Mucosa of stomach (tissue), 1 donor: ENCODE measurements around the gene FIG4.
"Not testable (repeated sequence)": the region's sequence is repeated elsewhere in the genome, so short reads cannot be mapped to it uniquely, and the experiment has no call there.

Experiments used
- H3K27me3 ChIP-seq: one replicate; pipeline ENCODE4 v1.7.0; 2013; ENCODE audit warnings: mild to moderate bottlenecking, low read length; ENCODE audit not compliant: control insufficient read depth, insufficient read depth
- H3K36me3 ChIP-seq: one replicate; pipeline ENCODE4 v1.7.0; 2013; ENCODE audit warnings: low read length; ENCODE audit not compliant: control insufficient read depth, insufficient read depth
- H3K4me1 ChIP-seq: one replicate; pipeline ENCODE4 v1.7.0; 2013; ENCODE audit warnings: mild to moderate bottlenecking, low read length; ENCODE audit not compliant: control insufficient read depth, insufficient read depth
- H3K4me3 ChIP-seq: one replicate; pipeline ENCODE4 v1.7.0; 2013; ENCODE audit warnings: low read length
- H3K9ac ChIP-seq: one replicate; pipeline ENCODE4 v1.7.0; 2013; ENCODE audit warnings: mild to moderate bottlenecking, low read length, moderate library complexity
- H3K9me3 ChIP-seq: one replicate; pipeline ENCODE4 v1.7.0; 2013; ENCODE audit warnings: mild to moderate bottlenecking, low read length, moderate library complexity; ENCODE audit not compliant: control insufficient read depth
- donor health status: Pancreatic carcinoma.

Gene FIG4

GRCh38 chr6:109815054-109815453, 124.0 kb downstream of the FIG4 start:
- Histone ChIP-seq H3K4me1 (no peaks in the 10 kb centered on the region), H3K9me3 (no peaks in the 10 kb centered on the region), H3K4me3 (no peak overlapping the region), H3K36me3 (no peaks in the 10 kb centered on the region), H3K9ac (no peak overlapping the region), H3K27me3 (no peaks in the 10 kb centered on the region)

- Histone ChIP-seq H3K9me3 (no peaks in the 10 kb centered on the region), H3K36me3 (no peaks in the 10 kb centered on the region), H3K9ac (no peak overlapping the region)
Observed at GRCh38 chr6:109816452-109817374, 125.6 kb downstream of the FIG4 start.

GRCh38 chr6:109820706-109821350, 129.7 kb downstream of the FIG4 start:
- no peaks in the 10 kb centered on the region for H3K27me3 ChIP-seq
- no peak overlapping the region for H3K9ac ChIP-seq
- no peaks in the 10 kb centered on the region for H3K36me3 ChIP-seq
- H3K4me1 ChIP-seq = no peaks in the 10 kb centered on the region
- H3K9me3 ChIP-seq = no peaks in the 10 kb centered on the region
- no peak overlapping the region for H3K4me3 ChIP-seq

More at GRCh38 chr6:109816452-109817374, 125.6 kb downstream of the FIG4 start:
- Histone ChIP-seq H3K27me3 (no peaks in the 10 kb centered on the region), H3K4me3 (no peak overlapping the region), H3K4me1 (no peaks in the 10 kb centered on the region)

GRCh38 chr6:109821428-109821827, 130.3 kb downstream of the FIG4 start:
- Histone ChIP-seq H3K4me1 (no peaks in the 10 kb centered on the region), H3K36me3 (no peaks in the 10 kb centered on the region), H3K9me3 (no peaks in the 10 kb centered on the region)

GRCh38 chr6:109824105-109824504, 133.0 kb downstream of the FIG4 start:
- Histone ChIP-seq H3K4me1 (no peaks in the 10 kb centered on the region), H3K9me3 (no peaks in the 10 kb centered on the region), H3K9ac (no peak overlapping the region), H3K4me3 (no peak overlapping the region), H3K27me3 (no peaks in the 10 kb centered on the region), H3K36me3 (no peaks in the 10 kb centered on the region)

More at GRCh38 chr6:109821428-109821827, 130.3 kb downstream of the FIG4 start:
- H3K4me3 ChIP-seq = no peak overlapping the region
- no peaks in the 10 kb centered on the region for H3K27me3 ChIP-seq
- H3K9ac ChIP-seq = no peak overlapping the region

GRCh38 chr6:109826551-109826950, 135.5 kb downstream of the FIG4 start:
- Histone ChIP-seq H3K36me3 (no peaks in the 10 kb centered on the region), H3K9me3 (no peaks in the 10 kb centered on the region)

GRCh38 chr6:109831352-109831751, 140.3 kb downstream of the FIG4 start:
- not testable (repeated sequence) for H3K27me3 ChIP-seq, H3K9ac ChIP-seq, H3K4me1 ChIP-seq, H3K9me3 ChIP-seq, H3K36me3 ChIP-seq, H3K4me3 ChIP-seq

More at GRCh38 chr6:109826551-109826950, 135.5 kb downstream of the FIG4 start:
- no peaks in the 10 kb centered on the region for H3K4me1 ChIP-seq
- H3K27me3 ChIP-seq = no peaks in the 10 kb centered on the region
- no peak overlapping the region for H3K4me3 ChIP-seq
- no peak overlapping the region for H3K9ac ChIP-seq

- H3K9me3 ChIP-seq = no peaks in the 10 kb centered on the region
- no peaks in the 10 kb centered on the region for H3K36me3 ChIP-seq
- H3K27me3 ChIP-seq = no peaks in the 10 kb centered on the region
- no peaks in the 10 kb centered on the region for H3K4me1 ChIP-seq
- H3K9ac ChIP-seq = no peak overlapping the region
- H3K4me3 ChIP-seq = no peak overlapping the region
Observed at GRCh38 chr6:109834131-109834530, 143.0 kb downstream of the FIG4 start.

GRCh38 chr6:109834595-109835437, 143.7 kb downstream of the FIG4 start:
- H3K4me1 ChIP-seq = no peaks in the 10 kb centered on the region
- H3K4me3 ChIP-seq = no peak overlapping the region
- no peaks in the 10 kb centered on the region for H3K9me3 ChIP-seq
- no peak overlapping the region for H3K9ac ChIP-seq
- H3K27me3 ChIP-seq = no peaks in the 10 kb centered on the region
- no peaks in the 10 kb centered on the region for H3K36me3 ChIP-seq

- Histone ChIP-seq H3K9ac (no peak overlapping the region), H3K9me3 (no peaks in the 10 kb centered on the region), H3K36me3 (no peaks in the 10 kb centered on the region), H3K4me3 (no peak overlapping the region), H3K4me1 (no peaks in the 10 kb centered on the region), H3K27me3 (no peaks in the 10 kb centered on the region)
Observed at GRCh38 chr6:109840034-109840433, 148.9 kb downstream of the FIG4 start.

GRCh38 chr6:109840796-109841195, 149.7 kb downstream of the FIG4 start:
- Histone ChIP-seq H3K4me3 (no peak overlapping the region), H3K36me3 (no peaks in the 10 kb centered on the region), H3K9ac (no peak overlapping the region), H3K27me3 (no peaks in the 10 kb centered on the region), H3K9me3 (no peaks in the 10 kb centered on the region), H3K4me1 (no peaks in the 10 kb centered on the region)
